ENCODE results near the gene ALMS1.

Gene ALMS1

GRCh38 chr2:73374269-73374668 is 11.4 kb upstream of the ALMS1 start:
- TF ChIP-seq CTCF (IDR thresholded peaks at IDR 0.05; ENCODE audit: insufficient read depth, missing control alignments): no peak
- no peak for DNase-seq (ENCODE audit: insufficient read length, low spot score)
- FAIRE-seq: no peak

- DNase-seq (ENCODE audit: insufficient read length, low spot score) (no peak), FAIRE-seq (no peak)
- TF ChIP-seq CTCF (IDR thresholded peaks at IDR 0.05; ENCODE audit: insufficient read depth, missing control alignments): no peak
Measured at GRCh38 chr2:73376681-73377080, 9.0 kb upstream of the ALMS1 start.

- TF ChIP-seq CTCF (IDR thresholded peaks at IDR 0.05; ENCODE audit: insufficient read depth, missing control alignments): no peak
- DNase-seq (ENCODE audit: insufficient read length, low spot score) (no peak), FAIRE-seq (no peak)
Measured at GRCh38 chr2:73383036-73383435, 2.6 kb upstream of the ALMS1 start.

- no peak for DNase-seq (ENCODE audit: insufficient read length, low spot score)
- no peak for TF ChIP-seq CTCF (IDR thresholded peaks at IDR 0.05; ENCODE audit: insufficient read depth, missing control alignments)
- no peak for FAIRE-seq
Measured at GRCh38 chr2:73385123-73385503, 523 bp upstream of the ALMS1 start.

GRCh38 chr2:73386342-73386868 is 769 bp downstream of the ALMS1 start:
- no peak for DNase-seq (ENCODE audit: insufficient read length, low spot score)
- TF ChIP-seq CTCF (IDR thresholded peaks at IDR 0.05; ENCODE audit: insufficient read depth, missing control alignments): no peak
- no peak for FAIRE-seq

- no peak for DNase-seq (ENCODE audit: insufficient read length, low spot score)
- FAIRE-seq: no peak
- no peak for TF ChIP-seq CTCF (IDR thresholded peaks at IDR 0.05; ENCODE audit: insufficient read depth, missing control alignments)
Measured at GRCh38 chr2:73386894-73387636, 1.4 kb downstream of the ALMS1 start.

GRCh38 chr2:73402386-73403103 is 16.9 kb downstream of the ALMS1 start:
- DNase-seq (ENCODE audit: insufficient read length, low spot score) (no peak), FAIRE-seq (no peak)
- TF ChIP-seq CTCF (IDR thresholded peaks at IDR 0.05; ENCODE audit: insufficient read depth, missing control alignments): no peak
